ENCODE measurements around the gene RTP3.

RTP3 gene

GRCh38 chr3:46454209-46454595, 43.6 kb upstream of the RTP3 start:
- no peak for TF ChIP-seq YY1 (IDR thresholded peaks at IDR 0.05; ENCODE audit: low read depth)
- TF ChIP-seq TCF12 (IDR thresholded peaks at IDR 0.05; ENCODE audit: low read depth): no peak
- no peak for TF ChIP-seq USF1 (IDR thresholded peaks at IDR 0.05)
- TF ChIP-seq CEBPB (IDR thresholded peaks at IDR 0.05): no peak
- TF ChIP-seq EP300 (IDR thresholded peaks at IDR 0.05; ENCODE audit: borderline replicate concordance): no peak
- TF ChIP-seq ZBTB7A (IDR thresholded peaks at IDR 0.05; ENCODE audit: low read depth): no peak
- TF ChIP-seq TAF1 (IDR thresholded peaks at IDR 0.05; ENCODE audit: low read depth): no peak
- no peak for TF ChIP-seq CREB1 (IDR thresholded peaks at IDR 0.05; ENCODE audit: low read depth)
- TF ChIP-seq MAX (IDR thresholded peaks at IDR 0.05): no peak
- TF ChIP-seq NFIC (IDR thresholded peaks at IDR 0.05): no peak
- no peak for TF ChIP-seq RAD21 (IDR thresholded peaks at IDR 0.05; ENCODE audit: low read depth)
- TF ChIP-seq FOXM1 (IDR thresholded peaks at IDR 0.05; ENCODE audit: borderline replicate concordance, low read depth): no peak

- no peak for TF ChIP-seq TCF12 (IDR thresholded peaks at IDR 0.05; ENCODE audit: low read depth)
- no peak for TF ChIP-seq TAF1 (IDR thresholded peaks at IDR 0.05; ENCODE audit: low read depth)
- no peak for TF ChIP-seq CEBPB (IDR thresholded peaks at IDR 0.05)
- TF ChIP-seq YY1 (IDR thresholded peaks at IDR 0.05; ENCODE audit: low read depth): no peak
- no peak for TF ChIP-seq FOXM1 (IDR thresholded peaks at IDR 0.05; ENCODE audit: borderline replicate concordance, low read depth)
- TF ChIP-seq USF1 (IDR thresholded peaks at IDR 0.05): no peak
- TF ChIP-seq RAD21 (IDR thresholded peaks at IDR 0.05; ENCODE audit: low read depth): no peak
- no peak for TF ChIP-seq TEAD4 (IDR thresholded peaks at IDR 0.05)
- no peak for TF ChIP-seq EP300 (IDR thresholded peaks at IDR 0.05; ENCODE audit: borderline replicate concordance)
- TF ChIP-seq CREB1 (IDR thresholded peaks at IDR 0.05; ENCODE audit: low read depth): no peak
- no peak for TF ChIP-seq MAX (IDR thresholded peaks at IDR 0.05)
These were observed 43.2 kb upstream of the RTP3 start for GRCh38 chr3:46454606-46455005.

GRCh38 chr3:46455231-46456115, 42.3 kb upstream of the RTP3 start:
- TF ChIP-seq ZBTB7A (IDR thresholded peaks at IDR 0.05; ENCODE audit: low read depth) (no peak), CEBPB (IDR thresholded peaks at IDR 0.05) (no peak), REST (IDR thresholded peaks at IDR 0.05; ENCODE audit: low read depth) (no peak), EGR1 (IDR thresholded peaks at IDR 0.05) (no peak), EP300 (IDR thresholded peaks at IDR 0.05; ENCODE audit: borderline replicate concordance) (no peak)

- TF ChIP-seq EP300 (IDR thresholded peaks at IDR 0.05; ENCODE audit: borderline replicate concordance): no peak
- TF ChIP-seq NFIC (IDR thresholded peaks at IDR 0.05): no peak
- no peak for TF ChIP-seq RAD21 (IDR thresholded peaks at IDR 0.05; ENCODE audit: low read depth)
These were observed 41.7 kb upstream of the RTP3 start for GRCh38 chr3:46456118-46456517.

- TF ChIP-seq TCF12 (IDR thresholded peaks at IDR 0.05; ENCODE audit: low read depth): no peak
- no peak for TF ChIP-seq CREB1 (IDR thresholded peaks at IDR 0.05; ENCODE audit: low read depth)
- no peak for TF ChIP-seq EGR1 (IDR thresholded peaks at IDR 0.05)
- TF ChIP-seq FOXM1 (IDR thresholded peaks at IDR 0.05; ENCODE audit: borderline replicate concordance, low read depth): no peak
- no peak for TF ChIP-seq NFIC (IDR thresholded peaks at IDR 0.05)
These were observed 37.7 kb upstream of the RTP3 start for GRCh38 chr3:46460051-46460450.

- TF ChIP-seq CEBPB (IDR thresholded peaks at IDR 0.05): no peak
- peak; percentile 60 for TF ChIP-seq RAD21 (IDR thresholded peaks at IDR 0.05; ENCODE audit: low read depth)
- no peak for TF ChIP-seq TEAD4 (IDR thresholded peaks at IDR 0.05)
- no peak for TF ChIP-seq REST (IDR thresholded peaks at IDR 0.05; ENCODE audit: low read depth)
These were observed 35.7 kb upstream of the RTP3 start for GRCh38 chr3:46462111-46462510.
